Measurements from ENCODE around the gene FNBP1. TPM values are rescaled to one million over a fixed set of nuclear protein-coding genes. Genes with fewer than 3 reads are reported as not detected.
A peak's percentile ranks its signal among the peaks of the same experiment; 100 is the strongest.

Gene FNBP1
- total RNA-seq, 1 experiment from 2014 or later, result 30.8 TPM

- no peak for DNase-seq
- CTCF ChIA-PET, result no interaction called here
Observed at GRCh38 chr9:129979071-129979745, 63.8 kb downstream of the FNBP1 start.

GRCh38 chr9:129972816-129973215 is 70.2 kb downstream of the FNBP1 start:
- POLR2A ChIA-PET (ENCODE audit: unreplicated experiment), result interaction anchor here (0.7 kb wide), 1 partner anchor 80 kb away, joined by 3 read pairs; no protein-coding TSS in a partner anchor
- DNase-seq, result peak; percentile 56
- BruUV-seq (replicated peaks), result no TSS peak

More at GRCh38 chr9:129979071-129979745, 63.8 kb downstream of the FNBP1 start:
- Histone ChIP-seq H3K79me2 (ENCODE audit: low read length) (peaks cover 24% of the 10 kb centered on the region), H3K27ac (ENCODE audit: low read length) (no peak overlapping the region), H3K9me3 (ENCODE audit: low read length) (no peaks in the 10 kb centered on the region), H3K9ac (ENCODE audit: low read length) (no peak overlapping the region), H2AFZ (ENCODE audit: low read length) (no peak overlapping the region), H3K4me2 (ENCODE audit: low read length) (no peak overlapping the region), H4K20me1 (ENCODE audit: low read length) (no peaks in the 10 kb centered on the region), H3K9me2 (replicated peaks; ENCODE audit: low read length) (no peaks in the 10 kb centered on the region), H3K4me1 (ENCODE audit: insufficient read depth, low read length) (peaks cover 6% of the 10 kb centered on the region; the same call in 1 of the 2 replicates), H3F3A (ENCODE audit: low read length, unreplicated experiment) (no peaks in the 10 kb centered on the region), H3K4me3 (ENCODE audit: low read length) (no peak overlapping the region), H3K27me3 (ENCODE audit: low read length) (no peaks in the 10 kb centered on the region), H3K36me3 (ENCODE audit: low read depth, low read length) (peaks cover 2% of the 10 kb centered on the region; the same call in 1 of the 2 replicates)
- BruUV-seq (replicated peaks), result no TSS peak
- intact Hi-C loops (cut with micrococcal nuclease), result no loop called here
- TF ChIP-seq CTCF (conservative IDR thresholded peaks at IDR 0.05; ENCODE audit: low read depth, low read length) (no peak), EZH2phosphoT487 (IDR thresholded peaks at IDR 0.05; ENCODE audit: borderline replicate concordance, low read length) (no peak), EZH2 (IDR thresholded peaks at IDR 0.05; ENCODE audit: low read length, unreplicated experiment) (no peak)
- ATAC-seq, result no peak
- POLR2A ChIA-PET (ENCODE audit: unreplicated experiment), result no interaction called here

GRCh38 chr9:129968690-129969485 is 74.1 kb downstream of the FNBP1 start:
- Histone ChIP-seq H4K20me1 (ENCODE audit: low read length) (no peaks in the 10 kb centered on the region), H3K9me2 (replicated peaks; ENCODE audit: low read length) (no peaks in the 10 kb centered on the region), H3K4me2 (ENCODE audit: low read length) (peak overlapping the region; percentile 60), H3K9ac (ENCODE audit: low read length) (peak overlapping the region; percentile 55), H3K79me2 (ENCODE audit: low read length) (0 out of 2 replicates have a peak, but pooled peaks cover 2% of the 10 kb centered on the region), H3K4me3 (ENCODE audit: low read length) (no peak overlapping the region), H2AFZ (ENCODE audit: low read length) (no peak overlapping the region), H3F3A (ENCODE audit: low read length, unreplicated experiment) (peaks cover 4% of the 10 kb centered on the region), H3K27me3 (ENCODE audit: low read length) (no peaks in the 10 kb centered on the region), H3K36me3 (ENCODE audit: low read depth, low read length) (no peaks in the 10 kb centered on the region), H3K4me1 (ENCODE audit: insufficient read depth, low read length) (peaks cover 36% of the 10 kb centered on the region), H3K9me3 (ENCODE audit: low read length) (no peaks in the 10 kb centered on the region), H3K27ac (ENCODE audit: low read length) (peak overlapping the region; percentile 95)
- POLR2A ChIA-PET (ENCODE audit: unreplicated experiment), result interaction anchor here (0.6 to 0.7 kb wide), 2 partner anchors 54 to 83 kb away, joined by 3 to 4 read pairs; no protein-coding TSS in a partner anchor
- TF ChIP-seq EZH2phosphoT487 (IDR thresholded peaks at IDR 0.05; ENCODE audit: borderline replicate concordance, low read length) (no peak), CTCF (conservative IDR thresholded peaks at IDR 0.05; ENCODE audit: low read depth, low read length) (no peak), EZH2 (IDR thresholded peaks at IDR 0.05; ENCODE audit: low read length, unreplicated experiment) (no peak)
- ATAC-seq (peak; percentile 70), DNase-seq (peak; percentile 89)
- intact Hi-C loops (cut with micrococcal nuclease), result loop anchor here (1.0 to 2.0 kb wide), 2 partner anchors 55 to 72 kb away; no protein-coding TSS in a partner anchor
- no TSS peak for BruUV-seq (replicated peaks)
- CTCF ChIA-PET, result interaction anchor here (0.5 kb wide), 1 partner anchor 52 kb away, joined by 5 read pairs; no protein-coding TSS in a partner anchor

More at GRCh38 chr9:129972816-129973215, 70.2 kb downstream of the FNBP1 start:
- H3K9ac ChIP-seq (ENCODE audit: low read length), result no peak overlapping the region
- no peak for TF ChIP-seq EZH2phosphoT487 (IDR thresholded peaks at IDR 0.05; ENCODE audit: borderline replicate concordance, low read length)
- peaks cover 20% of the 10 kb centered on the region for H3K4me1 ChIP-seq (ENCODE audit: insufficient read depth, low read length)
- H3K4me2 ChIP-seq (ENCODE audit: low read length), result peak overlapping the region; percentile 25; the same call in 1 of the 2 replicates
- H3K27me3 ChIP-seq (ENCODE audit: low read length), result no peaks in the 10 kb centered on the region
- H3K79me2 ChIP-seq (ENCODE audit: low read length), result no peaks in the 10 kb centered on the region
- H3F3A ChIP-seq (ENCODE audit: low read length, unreplicated experiment), result peaks cover 4% of the 10 kb centered on the region
- no peaks in the 10 kb centered on the region for H4K20me1 ChIP-seq (ENCODE audit: low read length)
- H3K9me2 ChIP-seq (replicated peaks; ENCODE audit: low read length), result no peaks in the 10 kb centered on the region
- CTCF ChIA-PET, result interaction anchor here (0.6 kb wide), 1 partner anchor 79 kb away, joined by 3 read pairs; no protein-coding TSS in a partner anchor
- H3K9me3 ChIP-seq (ENCODE audit: low read length), result no peaks in the 10 kb centered on the region
- H3K27ac ChIP-seq (ENCODE audit: low read length), result no peak overlapping the region
- ATAC-seq, result peak; percentile 58
- intact Hi-C loops (cut with micrococcal nuclease), result no loop called here
- H3K36me3 ChIP-seq (ENCODE audit: low read depth, low read length), result no peaks in the 10 kb centered on the region
- no peak overlapping the region for H2AFZ ChIP-seq (ENCODE audit: low read length)
- H3K4me3 ChIP-seq (ENCODE audit: low read length), result no peak overlapping the region
